WTC11 (cell line): ENCODE data around the gene GRM4. TPM values are rescaled to one million over a fixed set of nuclear protein-coding genes. Genes with fewer than 3 reads are reported as not detected.

Experiments used
- ATAC-seq: fragments of 200-7000 bp; cut with Tn5 transposase; 2 replicates; pipeline ENCODE4 v1.10.0; 2021; ENCODE audit warnings: mild to moderate bottlenecking, moderate library complexity
- CTCF ChIA-PET: fragments of 300-600 bp; sonication (Branson Sonifier 250); formaldehyde crosslinking; loops from one replicate; lab custom pipeline; 2021; ENCODE audit warnings: antibody characterized with exemption; lab: Charles Lee
- POLR2A ChIA-PET: fragments of 350-600 bp; sonication (Branson Sonifier 250); formaldehyde crosslinking; loops from one replicate; lab custom pipeline; 2021; ENCODE audit warnings: antibody characterized with exemption; lab: Charles Lee
- DNase-seq: peaks from one replicate; pipeline ENCODE4 v3.0.0; 2021; ENCODE audit warnings: low spot score
- H3K27ac Mint-ChIP-seq: 2 replicates; pipeline ENCODE4 v1.8.0; 2021; ENCODE audit warnings: mixed read lengths
- H3K27me3 Mint-ChIP-seq: 2 replicates; pipeline ENCODE4 v1.8.0; 2021; ENCODE audit warnings: low read depth, mild to moderate bottlenecking, moderate library complexity, mixed read lengths
- H3K36me3 Mint-ChIP-seq: 2 replicates; pipeline ENCODE4 v1.8.0; 2021; ENCODE audit warnings: mixed read lengths
- H3K4me1 Mint-ChIP-seq: 2 replicates; pipeline ENCODE4 v1.8.0; 2022; ENCODE audit warnings: mixed read lengths
- H3K4me3 Mint-ChIP-seq: 2 replicates; pipeline ENCODE4 v1.8.0; 2021; ENCODE audit warnings: mild to moderate bottlenecking, moderate library complexity, mixed read lengths
- H3K9me3 Mint-ChIP-seq: 2 replicates; pipeline ENCODE4 v1.8.0; 2021; ENCODE audit warnings: mixed read lengths
- ARID4B ChIP-seq: sonication (generic); formaldehyde crosslinking; IDR thresholded peaks from 2 replicates; pipeline ENCODE4 v1.8.0; 2023; ENCODE audit warnings: missing genetic modification reagents, mild to moderate bottlenecking, borderline replicate concordance
- ATF1 ChIP-seq: sonication (generic); formaldehyde crosslinking; IDR thresholded peaks from 2 replicates; pipeline ENCODE4 v1.8.1; 2023; ENCODE audit warnings: mild to moderate bottlenecking, moderate library complexity, missing genetic modification reagents
- EMX1 ChIP-seq: fragments of 250-450 bp; sonication (Bioruptor Pico); IDR thresholded peaks from 2 replicates; pipeline ENCODE4 v1.8.0; 2021; ENCODE audit warnings: mild to moderate bottlenecking
- ESRRA ChIP-seq: sonication (generic); formaldehyde crosslinking; IDR thresholded peaks from 2 replicates; pipeline ENCODE4 v1.8.1; 2022; ENCODE audit warnings: mild to moderate bottlenecking, missing genetic modification reagents, borderline replicate concordance
- FOXK1 ChIP-seq: sonication (generic); formaldehyde crosslinking; IDR thresholded peaks from 2 replicates; pipeline ENCODE4 v1.8.0; 2022; ENCODE audit warnings: mild to moderate bottlenecking, moderate library complexity, missing genetic modification reagents
- GTF2I ChIP-seq: fragments of 250-450 bp; sonication (Bioruptor Pico); conservative IDR thresholded peaks from 2 replicates; pipeline ENCODE4 v1.4.0; 2021; ENCODE audit warnings: mild to moderate bottlenecking
- IRF1 ChIP-seq: sonication (generic); formaldehyde crosslinking; IDR thresholded peaks from 2 replicates; pipeline ENCODE4 v1.8.0; 2023; ENCODE audit warnings: missing genetic modification reagents
- IRF2 ChIP-seq: sonication (generic); formaldehyde crosslinking; IDR thresholded peaks from 2 replicates; pipeline ENCODE4 v1.8.0; 2022; ENCODE audit warnings: low read depth, missing genetic modification reagents, borderline replicate concordance
- JUN ChIP-seq: sonication (generic); formaldehyde crosslinking; IDR thresholded peaks from 2 replicates; pipeline ENCODE4 v1.8.0; 2023; ENCODE audit warnings: mild to moderate bottlenecking, missing genetic modification reagents
- MLX ChIP-seq: sonication (generic); formaldehyde crosslinking; IDR thresholded peaks from 2 replicates; pipeline ENCODE4 v1.8.1; 2023; ENCODE audit warnings: mild to moderate bottlenecking, missing genetic modification reagents, moderate library complexity
- RELA ChIP-seq: sonication (generic); formaldehyde crosslinking; IDR thresholded peaks from 2 replicates; pipeline ENCODE4 v1.8.1; 2022; ENCODE audit warnings: missing genetic modification reagents, mild to moderate bottlenecking, borderline replicate concordance
- SMAD4 ChIP-seq: sonication (generic); formaldehyde crosslinking; IDR thresholded peaks from 2 replicates; pipeline ENCODE4 v1.8.0; 2022; ENCODE audit warnings: mild to moderate bottlenecking, missing genetic modification reagents
- TCF7 ChIP-seq: sonication (generic); formaldehyde crosslinking; IDR thresholded peaks from 2 replicates; pipeline ENCODE4 v1.8.0; 2022; ENCODE audit warnings: mild to moderate bottlenecking, low read depth, missing genetic modification reagents, moderate library complexity
- TEAD1 ChIP-seq: sonication (generic); formaldehyde crosslinking; IDR thresholded peaks from 2 replicates; pipeline ENCODE4 v1.8.0; 2022; ENCODE audit warnings: mild to moderate bottlenecking, missing genetic modification reagents
- ZMAT4 ChIP-seq: fragments of 250-450 bp; sonication (Bioruptor Pico); IDR thresholded peaks from 2 replicates; pipeline ENCODE4 v1.9.0; 2021; ENCODE audit warnings: mild to moderate bottlenecking
- ZNF121 ChIP-seq: sonication (generic); formaldehyde crosslinking; IDR thresholded peaks from 2 replicates; pipeline ENCODE4 v1.8.0; 2023; ENCODE audit warnings: missing genetic modification reagents
- ZNF219 ChIP-seq: sonication (generic); formaldehyde crosslinking; IDR thresholded peaks from 2 replicates; pipeline ENCODE4 v1.8.0; 2023; ENCODE audit warnings: missing genetic modification reagents, mild to moderate bottlenecking, borderline replicate concordance
- ZNF317 ChIP-seq: sonication (generic); formaldehyde crosslinking; IDR thresholded peaks from 2 replicates; pipeline ENCODE4 v1.8.1; 2023; ENCODE audit warnings: low read depth, mild to moderate bottlenecking, moderate library complexity, missing genetic modification reagents, borderline replicate concordance
- ZNF423 ChIP-seq: fragments of 250-450 bp; sonication (Bioruptor Pico); IDR thresholded peaks from 2 replicates; pipeline ENCODE4 v2.1.2; 2022; ENCODE audit warnings: mild to moderate bottlenecking, moderate library complexity
- ZNF512 ChIP-seq: sonication (generic); formaldehyde crosslinking; IDR thresholded peaks from 2 replicates; pipeline ENCODE4 v1.8.1; 2022; ENCODE audit warnings: missing genetic modification reagents, borderline replicate concordance
- total RNA-seq: library from RNA; stranded (reverse); gene quantifications from 3 replicates; pipeline ENCODE4 v1.2.3, GENCODE V29; 2021
- TF ChIP-seq, protein P1 (sequence below): fragments of 250-450 bp; sonication (Bioruptor Pico); conservative IDR thresholded peaks from 2 replicates; pipeline ENCODE4 v1.9.0; 2021; ENCODE audit warnings: mild to moderate bottlenecking
- TF ChIP-seq, protein P2 (sequence below): sonication (generic); formaldehyde crosslinking; IDR thresholded peaks from 2 replicates; pipeline ENCODE4 v1.8.1; 2023; ENCODE audit warnings: mild to moderate bottlenecking, missing genetic modification reagents, moderate library complexity

The GRM4 gene
- total RNA-seq, 1 experiment from 2014 or later, result 34.5 TPM

GRCh38 chr6:34159844-34160243, 14.0 kb upstream of the GRM4 start:
- peaks cover 8% of the 10 kb centered on the region for H3K36me3 Mint-ChIP-seq
- peaks cover 6% of the 10 kb centered on the region; the same call in 1 of the 2 replicates for H3K4me1 Mint-ChIP-seq
- ChIA-PET CTCF (no interaction called here), POLR2A (interaction anchor here (0.7 kb wide), 1 partner anchor 24 kb away, joined by 7 read pairs; no protein-coding TSS in a partner anchor)
- ATAC-seq, result no peak
- no peak for TF ChIP-seq ZNF317 (CRISPR knock-in tag)
- TF ChIP-seq, all 79 proteins: peak for 0
- Mint-ChIP-seq H3K4me3 (no peak overlapping the region), H3K27me3 (peaks cover 22% of the 10 kb centered on the region), H3K9me3 (peaks cover 14% of the 10 kb centered on the region), H3K27ac (no peak overlapping the region)
- no peak for DNase-seq

GRCh38 chr6:34158876-34159275, 13.0 kb upstream of the GRM4 start:
- Mint-ChIP-seq H3K4me1 (peaks cover 10% of the 10 kb centered on the region; the same call in 1 of the 2 replicates), H3K27ac (no peak overlapping the region), H3K36me3 (peaks cover 8% of the 10 kb centered on the region), H3K9me3 (peaks cover 14% of the 10 kb centered on the region), H3K4me3 (no peak overlapping the region), H3K27me3 (peaks cover 30% of the 10 kb centered on the region)
- no peak for TF ChIP-seq ZNF121
- TF ChIP-seq IRF1 (CRISPR knock-in tag), result no peak
- no peak for TF ChIP-seq ESRRA (CRISPR knock-in tag)
- no peak for TF ChIP-seq ZNF219 (CRISPR knock-in tag)
- no peak for TF ChIP-seq RELA (CRISPR knock-in tag)
- TF ChIP-seq, protein P1, sequence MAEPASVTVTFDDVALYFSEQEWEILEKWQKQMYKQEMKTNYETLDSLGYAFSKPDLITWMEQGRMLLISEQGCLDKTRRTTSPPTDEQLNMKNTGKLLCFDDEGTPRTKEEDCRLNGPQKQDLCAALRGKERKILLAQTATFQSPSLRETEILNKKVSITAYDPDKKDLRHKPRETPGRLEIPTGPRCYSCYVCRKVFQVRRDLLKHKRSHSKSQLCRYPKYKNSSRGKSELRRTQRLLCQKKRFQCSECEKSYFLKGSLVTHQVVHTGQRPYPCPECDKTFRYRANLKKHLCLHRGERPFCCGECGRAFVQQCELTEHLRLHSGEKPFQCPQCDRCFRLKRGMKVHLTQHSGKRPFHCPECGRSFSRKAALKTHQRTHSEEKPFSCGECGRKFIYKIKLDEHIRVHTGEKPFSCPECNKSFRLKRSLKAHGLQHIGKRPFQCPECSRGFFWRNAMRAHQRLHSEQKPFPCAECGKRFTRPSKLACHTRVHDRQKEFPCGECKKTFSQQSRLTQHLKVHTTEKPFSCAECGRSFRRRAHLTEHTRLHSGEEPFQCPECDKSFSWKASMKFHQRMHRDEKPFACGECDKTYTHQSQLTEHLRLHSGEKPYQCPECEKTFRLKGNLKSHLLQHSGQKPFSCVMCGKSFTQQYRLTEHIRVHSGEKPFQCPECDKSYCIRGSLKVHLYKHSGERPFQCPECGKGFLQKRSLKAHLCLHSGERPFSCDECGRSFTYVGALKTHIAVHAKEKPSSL, result no peak
- no peak for TF ChIP-seq ATF1 (CRISPR knock-in tag)
- TF ChIP-seq TEAD1, result no peak
- ChIA-PET CTCF (interaction anchor here (2.0 kb wide), 1 partner anchor 37 kb away, joined by 6 read pairs; no protein-coding TSS in a partner anchor), POLR2A (interaction anchor here (0.5 to 0.6 kb wide), 2 partner anchors 131 to 324 kb away, joined by 4 read pairs; no protein-coding TSS in a partner anchor)
- no peak for ATAC-seq
- no peak for DNase-seq

- H3K9me3 Mint-ChIP-seq, result peaks cover 14% of the 10 kb centered on the region
- POLR2A ChIA-PET, result no interaction called here
- peaks cover 41% of the 10 kb centered on the region for H3K27me3 Mint-ChIP-seq
- no peak for ATAC-seq
- CTCF ChIA-PET, result interaction anchor here (1.0 to 8.8 kb wide), 5 partner anchors 16 to 387 kb away, joined by 3 to 187 read pairs (median 4); no protein-coding TSS in a partner anchor
- H3K27ac Mint-ChIP-seq, result no peak overlapping the region
- peaks cover 8% of the 10 kb centered on the region for H3K36me3 Mint-ChIP-seq
- no peak overlapping the region for H3K4me3 Mint-ChIP-seq
- DNase-seq, result peak; percentile 6
- peaks cover 13% of the 10 kb centered on the region; the same call in 1 of the 2 replicates for H3K4me1 Mint-ChIP-seq
- TF ChIP-seq IRF2 (CRISPR knock-in tag) (no peak), ZNF423 (CRISPR knock-in tag) (no peak), SMAD4 (CRISPR knock-in tag) (no peak), GTF2I (no peak), FOXK1 (no peak), ZMAT4 (CRISPR knock-in tag) (no peak), EMX1 (CRISPR knock-in tag) (no peak), ATF1 (CRISPR knock-in tag) (no peak), JUN (CRISPR knock-in tag) (no peak), ZNF512 (CRISPR knock-in tag) (no peak), MLX (CRISPR knock-in tag) (no peak), TCF7 (CRISPR knock-in tag) (no peak), ARID4B (CRISPR knock-in tag) (no peak)
- TF ChIP-seq, protein P2, sequence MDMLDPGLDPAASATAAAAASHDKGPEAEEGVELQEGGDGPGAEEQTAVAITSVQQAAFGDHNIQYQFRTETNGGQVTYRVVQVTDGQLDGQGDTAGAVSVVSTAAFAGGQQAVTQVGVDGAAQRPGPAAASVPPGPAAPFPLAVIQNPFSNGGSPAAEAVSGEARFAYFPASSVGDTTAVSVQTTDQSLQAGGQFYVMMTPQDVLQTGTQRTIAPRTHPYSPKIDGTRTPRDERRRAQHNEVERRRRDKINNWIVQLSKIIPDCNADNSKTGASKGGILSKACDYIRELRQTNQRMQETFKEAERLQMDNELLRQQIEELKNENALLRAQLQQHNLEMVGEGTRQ (CRISPR knock-in tag), result no peak
These were observed 12.0 kb upstream of the GRM4 start for GRCh38 chr6:34157851-34158250.
